Left renal cortex interstitium (tissue), 4 donors: ENCODE measurements around the gene RSPH9. TPM values are rescaled to one million over a fixed set of nuclear protein-coding genes. Genes with fewer than 3 reads are reported as not detected.

Source experiments
- DNase-seq, 4 donors: peaks; one replicate each; pipeline ENCODE4 v3.0.0-alpha.2; 2013; ENCODE audit warnings: low read depth in 4 of 4, low spot score in 2 of 4, missing footprints in 1 of 4
- polyA plus RNA-seq, 4 donors: library from polyadenylated mRNA; unstranded; fragments of 120-200 nt; gene quantifications; one replicate each; pipeline ENCODE4 v1.2.1, GENCODE V29; 2013; ENCODE audit not compliant: insufficient read length in 4 of 4

The RSPH9 gene
- polyA plus RNA-seq, 4 donors: 1.3 to 1.5 (median 1.4) TPM

- no peak for DNase-seq
Observed at GRCh38 chr6:43707767-43708166, 62.9 kb downstream of the RSPH9 start.

GRCh38 chr6:43708860-43709653 lies 64.2 kb downstream of the RSPH9 start:
- DNase-seq: no peak

GRCh38 chr6:43709654-43710303 lies 64.9 kb downstream of the RSPH9 start:
- DNase-seq: no peak

- DNase-seq: no peak
Observed at GRCh38 chr6:43710576-43710975, 65.7 kb downstream of the RSPH9 start.

GRCh38 chr6:43712579-43712978 lies 67.7 kb downstream of the RSPH9 start:
- no peak for DNase-seq

- no peak for DNase-seq
Observed at GRCh38 chr6:43713643-43714310, 68.9 kb downstream of the RSPH9 start.

- no peak for DNase-seq
Observed at GRCh38 chr6:43714311-43715055, 69.6 kb downstream of the RSPH9 start.

GRCh38 chr6:43715056-43715788 lies 70.4 kb downstream of the RSPH9 start:
- no peak for DNase-seq

- no peak for DNase-seq
Observed at GRCh38 chr6:43716099-43716498, 71.3 kb downstream of the RSPH9 start.

GRCh38 chr6:43717389-43717788 lies 72.6 kb downstream of the RSPH9 start:
- no peak for DNase-seq

- no peak for DNase-seq
Observed at GRCh38 chr6:43717822-43718221, 73.0 kb downstream of the RSPH9 start.

- no peak for DNase-seq
Observed at GRCh38 chr6:43718387-43719105, 73.7 kb downstream of the RSPH9 start.

GRCh38 chr6:43719511-43719910 lies 74.7 kb downstream of the RSPH9 start:
- no peak for DNase-seq

- DNase-seq: no peak
Observed at GRCh38 chr6:43720999-43721398, 76.2 kb downstream of the RSPH9 start.

Other genes starting within 250 kb of the RSPH9 start
- 10 to 100 TPM; 17.4 to 34.1 (median 23.8) TPM for gene ABCC10, start 217.5 kb upstream of the RSPH9 start, polyA plus RNA-seq
- gene DLK2, start 189.5 kb upstream of the RSPH9 start, polyA plus RNA-seq: 1 to 10 TPM in 3 of 4 donors, under 1 TPM in 1; 0.93 to 1.9 (median 1.3) TPM
- 10 to 100 TPM; 24.6 to 50.2 (median 36.8) TPM for gene TJAP1, start 167.5 kb upstream of the RSPH9 start, polyA plus RNA-seq
- 1 to 10 TPM in 3 of 4 donors, under 1 TPM in 1; 0.95 to 1.8 (median 1.4) TPM for gene LRRC73, start 134.7 kb upstream of the RSPH9 start, polyA plus RNA-seq
- gene YIPF3, start 128.1 kb upstream of the RSPH9 start, polyA plus RNA-seq: 100 to 1,000 TPM; 136 to 156 (median 146) TPM
- 10 to 100 TPM; 33.9 to 43.6 (median 39.4) TPM for gene POLR1C, start 127.9 kb upstream of the RSPH9 start, polyA plus RNA-seq
- 10 to 100 TPM; 39.8 to 58.0 (median 46.0) TPM for gene XPO5, start 69.0 kb upstream of the RSPH9 start, polyA plus RNA-seq
- 10 to 100 TPM; 16.8 to 25.0 (median 23.3) TPM for gene POLH, start 68.9 kb upstream of the RSPH9 start, polyA plus RNA-seq
- 10 to 100 TPM; 42.1 to 68.1 (median 55.2) TPM for gene GTPBP2, start 15.8 kb upstream of the RSPH9 start, polyA plus RNA-seq
- gene MAD2L1BP, start 9.2 kb upstream of the RSPH9 start, polyA plus RNA-seq: 10 to 100 TPM; 21.7 to 30.4 (median 27.6) TPM
- gene MRPS18A, start 42.8 kb downstream of the RSPH9 start, polyA plus RNA-seq: 10 to 100 TPM; 40.5 to 62.0 (median 49.1) TPM
- 100 to 1,000 TPM; 222 to 402 (median 302) TPM for gene VEGFA, start 125.2 kb downstream of the RSPH9 start, polyA plus RNA-seq